GM10248 (cell line): ENCODE measurements around the gene GTF2F1.
A peak's percentile ranks its signal among the peaks of the same experiment; 100 is the strongest.

Experiments
- CTCF ChIA-PET: fragments of 300-600 bp; sonication (Branson Sonifier 250); formaldehyde crosslinking; extraction: SDS; loops from one replicate; lab custom pipeline; 2021; ENCODE audit warnings: antibody characterized with exemption; lab: Yijun Ruan, JAX
- POLR2A ChIA-PET: fragments of 350-650 bp; sonication (Branson Sonifier 250); formaldehyde crosslinking; extraction: SDS; loops from one replicate; lab custom pipeline; 2020; ENCODE audit warnings: antibody characterized with exemption; lab: Yijun Ruan, JAX
- DNase-seq: peaks from one replicate; pipeline ENCODE4 v3.0.0; 2012; ENCODE audit errors: extremely low spot score
- CTCF ChIP-seq: IDR thresholded peaks from 2 replicates; pipeline ENCODE4 v1.5.1; 2012; ENCODE audit warnings: mild to moderate bottlenecking, low read depth; ENCODE audit errors: extremely low read depth, missing control alignments, control extremely low read depth

Gene GTF2F1

GRCh38 chr19:6424939-6425731 is 32.2 kb upstream of the GTF2F1 start:
- TF ChIP-seq CTCF: peak; percentile 2
- peak; percentile 99 for DNase-seq
- ChIA-PET POLR2A (interaction anchor here (0.6 to 1.1 kb wide), 6 partner anchors 43 to 163 kb away, joined by 3 to 5 read pairs (median 4); partner anchors contain the start of genes ALKBH7 and DENND1C), CTCF (interaction anchor here (0.8 to 2.6 kb wide), 5 partner anchors 11 to 439 kb away, joined by 3 to 6 read pairs (median 3); partner anchors contain the start of gene ALKBH7)

GRCh38 chr19:6424195-6424938 is 31.4 kb upstream of the GTF2F1 start, which contains the start of gene KHSRP:
TSS of gene KHSRP (minus strand) at chr19:6424811. CDS start at chr19:6424701, 110 bp downstream.
- CTCF ChIA-PET: interaction anchor here (0.8 to 1.2 kb wide), 4 partner anchors 12 to 440 kb away, joined by 3 read pairs; partner anchors contain the start of gene ALKBH7
- no peak for TF ChIP-seq CTCF
- DNase-seq: no peak
- POLR2A ChIA-PET: interaction anchor here (0.6 to 1.1 kb wide), 5 partner anchors 52 to 163 kb away, joined by 3 to 5 read pairs (median 4); partner anchors contain the start of genes ALKBH7 and DENND1C

GRCh38 chr19:6423499-6424194 is 30.7 kb upstream of the GTF2F1 start:
- no peak for TF ChIP-seq CTCF
- ChIA-PET POLR2A (no interaction called here), CTCF (no interaction called here)
- peak; percentile 57 for DNase-seq

- ChIA-PET POLR2A (interaction anchor here (1.4 kb wide), 1 partner anchor 95 kb away, joined by 3 read pairs; no protein-coding TSS in a partner anchor), CTCF (interaction anchor here (0.9 to 1.2 kb wide), 4 partner anchors 11 to 442 kb away, joined by 3 to 4 read pairs (median 4); partner anchors contain the start of gene DENND1C)
- no peak for DNase-seq
These were observed 28.4 kb upstream of the GTF2F1 start for GRCh38 chr19:6421075-6422014.

GRCh38 chr19:6418562-6418932 is 25.6 kb upstream of the GTF2F1 start:
- CTCF ChIA-PET: no interaction called here
- POLR2A ChIA-PET: no interaction called here

More at GRCh38 chr19:6421075-6422014, 28.4 kb upstream of the GTF2F1 start:
- no peak for TF ChIP-seq CTCF

More at GRCh38 chr19:6418562-6418932, 25.6 kb upstream of the GTF2F1 start:
- DNase-seq: no peak
- TF ChIP-seq CTCF: no peak
